ENCODE results near the gene CZIB. TPM values are rescaled to one million over a fixed set of nuclear protein-coding genes. Genes with fewer than 3 reads are reported as not detected.

Gene CZIB
- total RNA-seq, 1 experiment from 2014 or later = 43.1 TPM

GRCh38 chr1:53174971-53175913 is 45.2 kb downstream of the CZIB start:
- no TSS peak for BruUV-seq (replicated peaks)
- H3K36me3 ChIP-seq (ENCODE audit: control insufficient read depth in 1 of 2, insufficient read depth in 2 of 2, low read length in 2 of 2) = no peaks in the 10 kb centered on the region
- H3K9me3 ChIP-seq (ENCODE audit: control insufficient read depth in 1 of 2, insufficient read depth in 1 of 2, low read depth in 1 of 2, low read length in 2 of 2) = no peaks in the 10 kb centered on the region
- CTCF ChIA-PET = no interaction called here
- H2AFZ ChIP-seq (ENCODE audit: low read depth, low read length, poor library complexity, severe bottlenecking) = no peak overlapping the region
- TF ChIP-seq SRF (IDR thresholded peaks at IDR 0.05; ENCODE audit: low read depth) = no peak
- TF ChIP-seq POLR2A (IDR thresholded peaks at IDR 0.05; ENCODE audit: borderline replicate concordance, extremely low read depth, insufficient read depth, insufficient read length) = no peak
- TF ChIP-seq FOSL1 (IDR thresholded peaks at IDR 0.05; ENCODE audit: low read depth) = no peak
- TF ChIP-seq EGR1 (IDR thresholded peaks at IDR 0.05; ENCODE audit: low read depth) = no peak
- TF ChIP-seq, protein P1, sequence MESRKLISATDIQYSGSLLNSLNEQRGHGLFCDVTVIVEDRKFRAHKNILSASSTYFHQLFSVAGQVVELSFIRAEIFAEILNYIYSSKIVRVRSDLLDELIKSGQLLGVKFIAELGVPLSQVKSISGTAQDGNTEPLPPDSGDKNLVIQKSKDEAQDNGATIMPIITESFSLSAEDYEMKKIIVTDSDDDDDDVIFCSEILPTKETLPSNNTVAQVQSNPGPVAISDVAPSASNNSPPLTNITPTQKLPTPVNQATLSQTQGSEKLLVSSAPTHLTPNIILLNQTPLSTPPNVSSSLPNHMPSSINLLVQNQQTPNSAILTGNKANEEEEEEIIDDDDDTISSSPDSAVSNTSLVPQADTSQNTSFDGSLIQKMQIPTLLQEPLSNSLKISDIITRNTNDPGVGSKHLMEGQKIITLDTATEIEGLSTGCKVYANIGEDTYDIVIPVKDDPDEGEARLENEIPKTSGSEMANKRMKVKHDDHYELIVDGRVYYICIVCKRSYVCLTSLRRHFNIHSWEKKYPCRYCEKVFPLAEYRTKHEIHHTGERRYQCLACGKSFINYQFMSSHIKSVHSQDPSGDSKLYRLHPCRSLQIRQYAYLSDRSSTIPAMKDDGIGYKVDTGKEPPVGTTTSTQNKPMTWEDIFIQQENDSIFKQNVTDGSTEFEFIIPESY (IDR thresholded peaks at IDR 0.05; ENCODE audit: extremely low read depth, insufficient replicate concordance, low read length) = no peak
- TF ChIP-seq EZH2phosphoT487 (IDR thresholded peaks at IDR 0.05; ENCODE audit: borderline replicate concordance) = no peak
- TF ChIP-seq, protein P2, sequence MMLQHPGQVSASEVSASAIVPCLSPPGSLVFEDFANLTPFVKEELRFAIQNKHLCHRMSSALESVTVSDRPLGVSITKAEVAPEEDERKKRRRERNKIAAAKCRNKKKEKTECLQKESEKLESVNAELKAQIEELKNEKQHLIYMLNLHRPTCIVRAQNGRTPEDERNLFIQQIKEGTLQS (IDR thresholded peaks at IDR 0.05) = no peak
- TF ChIP-seq SIN3A (IDR thresholded peaks at IDR 0.05; ENCODE audit: low read depth) = no peak
- TF ChIP-seq CEBPB (IDR thresholded peaks at IDR 0.05; ENCODE audit: low read depth) = no peak
- TF ChIP-seq ZNF274 (IDR thresholded peaks at IDR 0.05; ENCODE audit: low read depth, low read length) = no peak
- TF ChIP-seq RAD21 (IDR thresholded peaks at IDR 0.05; ENCODE audit: low read depth) = no peak
- TF ChIP-seq ZFX (IDR thresholded peaks at IDR 0.05) = no peak
- TF ChIP-seq JUND (IDR thresholded peaks at IDR 0.05) = no peak
- no peak for TF ChIP-seq EZH2 (IDR thresholded peaks at IDR 0.05)
- TF ChIP-seq, protein P3, sequence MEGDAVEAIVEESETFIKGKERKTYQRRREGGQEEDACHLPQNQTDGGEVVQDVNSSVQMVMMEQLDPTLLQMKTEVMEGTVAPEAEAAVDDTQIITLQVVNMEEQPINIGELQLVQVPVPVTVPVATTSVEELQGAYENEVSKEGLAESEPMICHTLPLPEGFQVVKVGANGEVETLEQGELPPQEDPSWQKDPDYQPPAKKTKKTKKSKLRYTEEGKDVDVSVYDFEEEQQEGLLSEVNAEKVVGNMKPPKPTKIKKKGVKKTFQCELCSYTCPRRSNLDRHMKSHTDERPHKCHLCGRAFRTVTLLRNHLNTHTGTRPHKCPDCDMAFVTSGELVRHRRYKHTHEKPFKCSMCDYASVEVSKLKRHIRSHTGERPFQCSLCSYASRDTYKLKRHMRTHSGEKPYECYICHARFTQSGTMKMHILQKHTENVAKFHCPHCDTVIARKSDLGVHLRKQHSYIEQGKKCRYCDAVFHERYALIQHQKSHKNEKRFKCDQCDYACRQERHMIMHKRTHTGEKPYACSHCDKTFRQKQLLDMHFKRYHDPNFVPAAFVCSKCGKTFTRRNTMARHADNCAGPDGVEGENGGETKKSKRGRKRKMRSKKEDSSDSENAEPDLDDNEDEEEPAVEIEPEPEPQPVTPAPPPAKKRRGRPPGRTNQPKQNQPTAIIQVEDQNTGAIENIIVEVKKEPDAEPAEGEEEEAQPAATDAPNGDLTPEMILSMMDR (IDR thresholded peaks at IDR 0.05 in 2 of 3, conservative IDR thresholded peaks at IDR 0.05 in 1 of 3; ENCODE audit: borderline replicate concordance in 1 of 3, insufficient read depth in 1 of 3, low read depth in 2 of 3, low read length in 2 of 3) = no peak
- TF ChIP-seq TCF7L2 (IDR thresholded peaks at IDR 0.05; ENCODE audit: borderline replicate concordance, extremely low read depth, insufficient read depth, insufficient read length) = no peak
- TF ChIP-seq YY1 (IDR thresholded peaks at IDR 0.05; ENCODE audit: extremely low read depth, insufficient replicate concordance, low read depth, low read length) = no peak
- TF ChIP-seq CBX3 (IDR thresholded peaks at IDR 0.05; ENCODE audit: low read depth) = no peak
- no peak for TF ChIP-seq REST (IDR thresholded peaks at IDR 0.05; ENCODE audit: low read depth)
- RAD21 ChIA-PET (ENCODE audit: low non-redundant PET in 1 of 2, low total read pairs in 2 of 2, uncharacterized antibody in 2 of 2, unreplicated experiment in 2 of 2) = no interaction called here
- H3K27ac ChIP-seq (ENCODE audit: low read depth, low read length) = no peak overlapping the region
- POLR2A ChIA-PET = interaction anchor here (0.6 kb wide), 1 partner anchor 257 kb away, joined by 3 read pairs; no protein-coding TSS in a partner anchor
- peaks cover 3 to 6% of the 10 kb centered on the region in 2 experiments; a peak in 3 of 4 replicates for H3K4me1 ChIP-seq (ENCODE audit: control insufficient read depth in 1 of 2, insufficient read depth in 2 of 2, low read length in 2 of 2)
- no peak overlapping the region for H3K4me2 ChIP-seq (ENCODE audit: low read length)
- H3K79me2 ChIP-seq (ENCODE audit: insufficient read depth, low read length) = no peaks in the 10 kb centered on the region
- no peak overlapping the region for H3K4me3 ChIP-seq (replicated peaks in 1 of 2; ENCODE audit: low read depth in 1 of 2, low read length in 2 of 2)
- no peak for DNase-seq (ENCODE audit: low read depth, low spot score)
- H4K20me1 ChIP-seq (ENCODE audit: insufficient read depth) = no peaks in the 10 kb centered on the region
- no peak for ATAC-seq
- H3K9me2 ChIP-seq (ENCODE audit: insufficient read depth) = no peaks in the 10 kb centered on the region
- H3K9ac ChIP-seq (ENCODE audit: low read length) = no peak overlapping the region
- H3K27me3 ChIP-seq (ENCODE audit: insufficient read depth, low read length) = no peaks in the 10 kb centered on the region
- intact Hi-C loops (cut with micrococcal nuclease) = no loop called here

Measured in HCT116 (cell line).